SJSA1 (cell line): ENCODE measurements around the gene STRBP. TPM values are rescaled to one million over a fixed set of nuclear protein-coding genes. Genes with fewer than 3 reads are reported as not detected.
A peak's percentile ranks its signal among the peaks of the same experiment; 100 is the strongest.

Experiments
- DNase-seq, 2 experiments: peaks; one replicate each; pipeline ENCODE4 v3.0.0-alpha.2; 2015 to 2020; ENCODE audit warnings: low spot score in 2 of 2, low read depth in 1 of 2
- H3K27ac ChIP-seq: fragments of 250-450 bp; sonication (Bioruptor Pico); 2 replicates; pipeline ENCODE4 v1.5.1; 2020; ENCODE audit warnings: mild to moderate bottlenecking, moderate library complexity
- H3K27me3 ChIP-seq: fragments of 250-450 bp; sonication (Bioruptor Pico); replicated peaks from 2 replicates; pipeline ENCODE4 v1.5.1; 2020; ENCODE audit warnings: mild to moderate bottlenecking, moderate library complexity
- H3K36me3 ChIP-seq: fragments of 250-450 bp; sonication (Bioruptor Pico); 2 replicates; pipeline ENCODE4 v1.5.1; 2020; ENCODE audit warnings: mild to moderate bottlenecking
- H3K4me1 ChIP-seq: fragments of 250-450 bp; sonication (Bioruptor Pico); replicated peaks from 2 replicates; pipeline ENCODE4 v1.6.1; 2021; ENCODE audit warnings: mild to moderate bottlenecking
- H3K4me3 ChIP-seq: fragments of 250-450 bp; sonication (Bioruptor Pico); 2 replicates; pipeline ENCODE4 v1.5.1; 2020; ENCODE audit warnings: mild to moderate bottlenecking
- H3K9me3 ChIP-seq: fragments of 250-450 bp; sonication (Bioruptor Pico); replicated peaks from 2 replicates; pipeline ENCODE4 v1.5.1; 2020; ENCODE audit warnings: mild to moderate bottlenecking
- total RNA-seq: library from RNA; depleted of rRNA; stranded (reverse); fragments of >200 nt; shearing (Covaris generic); gene quantifications from 2 replicates; pipeline ENCODE4 v1.2.3, GENCODE V29; 2014; rRNA removed

Gene STRBP
- total RNA-seq, 1 experiment from 2014 or later, result 5.3 TPM

- H3K4me1 ChIP-seq, result peaks cover 11% of the 10 kb centered on the region
- H3K27ac ChIP-seq, result no peak overlapping the region; the same call in 1 of the 2 replicates
- H3K27me3 ChIP-seq, result no peaks in the 10 kb centered on the region
- no peak for DNase-seq
- H3K9me3 ChIP-seq, result no peaks in the 10 kb centered on the region
- H3K4me3 ChIP-seq, result no peak overlapping the region
- peaks cover 25% of the 10 kb centered on the region for H3K36me3 ChIP-seq
These were observed 193.8 kb downstream of the STRBP start for GRCh38 chr9:123074628-123075027.

GRCh38 chr9:123073991-123074422 lies 194.4 kb downstream of the STRBP start:
- H3K27ac ChIP-seq, result peak overlapping the region; percentile 24; the same call in 1 of the 2 replicates
- no peaks in the 10 kb centered on the region for H3K9me3 ChIP-seq
- H3K27me3 ChIP-seq, result no peaks in the 10 kb centered on the region
- H3K4me3 ChIP-seq, result no peak overlapping the region
- H3K4me1 ChIP-seq, result peaks cover 15% of the 10 kb centered on the region
- peaks cover 25% of the 10 kb centered on the region for H3K36me3 ChIP-seq
- peak in 1 of 2 experiments; percentile 26 for DNase-seq

GRCh38 chr9:123073441-123073840 lies 194.9 kb downstream of the STRBP start:
- H3K4me1 ChIP-seq, result peaks cover 18% of the 10 kb centered on the region
- no peaks in the 10 kb centered on the region for H3K27me3 ChIP-seq
- no peak overlapping the region for H3K4me3 ChIP-seq
- H3K27ac ChIP-seq, result peak overlapping the region; percentile 24; the same call in 1 of the 2 replicates
- H3K36me3 ChIP-seq, result peaks cover 22% of the 10 kb centered on the region
- H3K9me3 ChIP-seq, result no peaks in the 10 kb centered on the region
- no peak for DNase-seq

GRCh38 chr9:123072407-123072995 lies 195.9 kb downstream of the STRBP start:
- peaks cover 21% of the 10 kb centered on the region for H3K36me3 ChIP-seq
- DNase-seq, result no peak
- no peak overlapping the region for H3K27ac ChIP-seq
- no peaks in the 10 kb centered on the region for H3K27me3 ChIP-seq
- H3K4me3 ChIP-seq, result no peak overlapping the region
- peaks cover 26% of the 10 kb centered on the region for H3K4me1 ChIP-seq
- H3K9me3 ChIP-seq, result no peaks in the 10 kb centered on the region

Other genes starting within 250 kb of the STRBP start
- not detected in 2 replicates for gene GPR21, start 234.9 kb downstream of the STRBP start, total RNA-seq
- gene CRB2, start 87.6 kb upstream of the STRBP start, total RNA-seq, result not detected in 2 replicates